ENCODE measurements around the gene PDE11A. TPM values are rescaled to one million over a fixed set of nuclear protein-coding genes. Genes with fewer than 3 reads are reported as not detected.

PDE11A gene
- total and polyA plus RNA-seq, 4 donors: 1.0 to 5.9 (median 1.7) TPM

GRCh38 chr2:177869912-177870311 is 202.7 kb downstream of the PDE11A start:
- Histone ChIP-seq H3K36me3 (ENCODE audit: control insufficient read depth in 4 of 4, insufficient read depth in 3 of 4, low read depth in 1 of 4, low read length in 3 of 4) (no peaks in the 10 kb centered on the region), H3K27me3 (ENCODE audit: control insufficient read depth in 4 of 4, insufficient read depth in 4 of 4, low read length in 3 of 4) (no peaks in the 10 kb centered on the region), H3K4me1 (ENCODE audit: control insufficient read depth in 4 of 4, insufficient read depth in 4 of 4, low read length in 3 of 4) (peaks cover 1 to 16% (median 7%) of the 10 kb centered on the region in 4 donors), H3K9me3 (ENCODE audit: control insufficient read depth in 4 of 4, low read length in 3 of 4) (no peaks in the 10 kb centered on the region), H3K4me3 (ENCODE audit: low read depth in 1 of 3, low read length in 3 of 3) (no peak overlapping the region), H3K9ac (ENCODE audit: low read depth in 1 of 2, low read length in 2 of 2) (no peak overlapping the region), H3K27ac (ENCODE audit: low read depth in 1 of 2, low read length in 2 of 2) (no peak overlapping the region)
- TF ChIP-seq RXRA (IDR thresholded peaks at IDR 0.05) (no peak), REST (IDR thresholded peaks at IDR 0.05) (no peak), HNF4G (IDR thresholded peaks at IDR 0.05) (no peak), EGR1 (IDR thresholded peaks at IDR 0.05; ENCODE audit: low read depth in 2 of 2) (no peak)
- no peak for DNase-seq (ENCODE audit: low spot score)
- WGBS: 66% methylated on average over 3 of the region's 3 CpGs

- Histone ChIP-seq H3K27ac (ENCODE audit: low read depth in 1 of 2, low read length in 2 of 2) (no peak overlapping the region), H3K36me3 (ENCODE audit: control insufficient read depth in 4 of 4, insufficient read depth in 3 of 4, low read depth in 1 of 4, low read length in 3 of 4) (no peaks in the 10 kb centered on the region), H3K9ac (ENCODE audit: low read depth in 1 of 2, low read length in 2 of 2) (no peak overlapping the region), H3K4me1 (ENCODE audit: control insufficient read depth in 4 of 4, insufficient read depth in 4 of 4, low read length in 3 of 4) (peaks cover 1 to 14% (median 4%) of the 10 kb centered on the region in 4 donors), H3K27me3 (ENCODE audit: control insufficient read depth in 4 of 4, insufficient read depth in 4 of 4, low read length in 3 of 4) (no peaks in the 10 kb centered on the region), H3K4me3 (ENCODE audit: low read depth in 1 of 3, low read length in 3 of 3) (no peak overlapping the region), H3K9me3 (ENCODE audit: control insufficient read depth in 4 of 4, low read length in 3 of 4) (no peaks in the 10 kb centered on the region)
- 89% methylated on average over 3 of the region's 3 CpGs for WGBS
- TF ChIP-seq TAF1 (conservative IDR thresholded peaks at IDR 0.05) (no peak), RAD21 (IDR thresholded peaks at IDR 0.05) (no peak), GABPA (IDR thresholded peaks at IDR 0.05 in 1 of 2, conservative IDR thresholded peaks at IDR 0.05 in 1 of 2) (no peak), ATF3 (IDR thresholded peaks at IDR 0.05) (no peak), CTCF (IDR thresholded peaks at IDR 0.05; ENCODE audit: low read depth, low read length, missing input control) (no peak), SP1 (IDR thresholded peaks at IDR 0.05) (no peak), FOXA1 (IDR thresholded peaks at IDR 0.05) (no peak), RXRA (IDR thresholded peaks at IDR 0.05) (no peak), YY1 (IDR thresholded peaks at IDR 0.05) (no peak), ZBTB33 (IDR thresholded peaks at IDR 0.05) (no peak), EGR1 (IDR thresholded peaks at IDR 0.05; ENCODE audit: low read depth in 2 of 2) (no peak), NR2F2 (IDR thresholded peaks at IDR 0.05) (no peak)
- no peak for DNase-seq (ENCODE audit: low spot score)
These were observed 203.4 kb downstream of the PDE11A start for GRCh38 chr2:177869209-177869608.
